Measurements from ENCODE around the gene GLYATL1. TPM values are rescaled to one million over a fixed set of nuclear protein-coding genes. Genes with fewer than 3 reads are reported as not detected.

The GLYATL1 gene
- total and polyA plus RNA-seq, 2 of the 13 experiments (the other 11 are each of a cell fraction or from before 2014, with no cell fraction given): 0.17 TPM; not detected in 1

- no peaks in the 10 kb centered on the region for H3K27me3 ChIP-seq (ENCODE audit: control insufficient read depth in 1 of 2, insufficient read depth in 2 of 2, low read length in 2 of 2)
- ATAC-seq: no peak
- H3K27ac ChIP-seq (ENCODE audit: extremely low read length, insufficient read depth, low read length): no peak overlapping the region
- intact Hi-C loops (cut with micrococcal nuclease; ENCODE audit: unreplicated experiment) (no loop called here), in situ Hi-C loops (cut with HindIII; ENCODE audit: extremely low pct_ligation_motif_present, low pct_unique_long_range_greater_than_20kb) (no loop called here)
- H3K4me3 ChIP-seq (replicated peaks in 1 of 3; ENCODE audit: insufficient read depth in 1 of 3, low read depth in 2 of 3, low read length in 3 of 3): no peak overlapping the region
- no peaks in the 10 kb centered on the region for H4K20me1 ChIP-seq (ENCODE audit: insufficient read depth, low read length)
- WGBS (ENCODE audit: low lambda C conversion rate): 4% methylated on average over 3 of the region's 3 CpGs
- H2AFZ ChIP-seq (ENCODE audit: low read length): no peak overlapping the region
- no TSS peak for BruUV-seq (replicated peaks)
- H3K79me2 ChIP-seq (ENCODE audit: insufficient read depth, low read length): no peaks in the 10 kb centered on the region
- FAIRE-seq: no peak
- POLR2A ChIA-PET: no interaction called here
- H3K4me1 ChIP-seq (ENCODE audit: insufficient read depth, low read length): peaks cover 21% of the 10 kb centered on the region
- no peak overlapping the region for H3K4me2 ChIP-seq (ENCODE audit: low read depth, low read length)
- H3K9ac ChIP-seq (ENCODE audit: insufficient read depth, low read depth, low read length): no peak overlapping the region
- TF ChIP-seq CBX5 (CRISPR knock-in tag; IDR thresholded peaks at IDR 0.05; ENCODE audit: borderline replicate concordance) (no peak), ZNF550 (CRISPR knock-in tag; IDR thresholded peaks at IDR 0.05; ENCODE audit: borderline replicate concordance) (no peak), FOXK1 (CRISPR knock-in tag; IDR thresholded peaks at IDR 0.05; ENCODE audit: borderline replicate concordance, low read depth) (no peak), GABPB1 (CRISPR knock-in tag; IDR thresholded peaks at IDR 0.05) (no peak), TCF7 (IDR thresholded peaks at IDR 0.05; ENCODE audit: low read depth) (peak; percentile 34; the same call in 1 of the 2 replicates), PHF21A (CRISPR knock-in tag; IDR thresholded peaks at IDR 0.05) (no peak), POLR2A (IDR thresholded peaks at IDR 0.05; ENCODE audit: insufficient read depth in 1 of 2, low read depth in 2 of 2, low read length in 2 of 2) (no peak), HNF4A (CRISPR knock-in tag; IDR thresholded peaks at IDR 0.05) (0 out of 2 replicates have a peak, but pooled peaks have one; percentile 8), ZBTB37 (CRISPR knock-in tag; IDR thresholded peaks at IDR 0.05) (no peak)
- CTCF ChIA-PET (ENCODE audit: low intra/inter-chr PET ratio, low total read pairs): no interaction called here
- H3K36me3 ChIP-seq (replicated peaks in 1 of 2; ENCODE audit: control insufficient read depth in 1 of 2, insufficient read depth in 2 of 2, low read length in 2 of 2): no peaks in the 10 kb centered on the region
- H3K9me3 ChIP-seq (ENCODE audit: low read length): no peaks in the 10 kb centered on the region
- DNase-seq (ENCODE audit: low spot score): no peak
Observed at GRCh38 chr11:58949184-58949583, 9.9 kb downstream of the GLYATL1 start.
